Ishikawa (cell line): Measurements from ENCODE around the gene DOCK7.

Experiments
- EGR1 ChIP-seq: IDR thresholded peaks from 2 replicates; pipeline ENCODE4 v1.6.1; 2012
- EP300 ChIP-seq: IDR thresholded peaks from 2 replicates; pipeline ENCODE4 v1.6.1; 2012; ENCODE audit warnings: borderline replicate concordance
- RAD21 ChIP-seq: IDR thresholded peaks from 2 replicates; pipeline ENCODE4 v1.6.1; 2012; ENCODE audit warnings: low read depth
- REST ChIP-seq: IDR thresholded peaks from 2 replicates; pipeline ENCODE4 v1.6.1; 2012; ENCODE audit warnings: low read depth, mild to moderate bottlenecking
- TEAD4 ChIP-seq: IDR thresholded peaks from 2 replicates; pipeline ENCODE4 v1.6.1; 2012
- YY1 ChIP-seq: IDR thresholded peaks from 2 replicates; pipeline ENCODE4 v1.6.1; 2012; ENCODE audit warnings: low read depth
- ZBTB7A ChIP-seq: IDR thresholded peaks from 2 replicates; pipeline ENCODE4 v1.6.1; 2012; ENCODE audit warnings: low read depth
- TF ChIP-seq, protein P1 (sequence below): IDR thresholded peaks from 2 replicates; pipeline ENCODE4 v1.6.1; 2012

GRCh38 chr1:62541048-62541447 is 147.1 kb downstream of the DOCK7 start:
- TF ChIP-seq EP300: no peak
- no peak for TF ChIP-seq REST
- TF ChIP-seq TEAD4: no peak
- no peak for TF ChIP-seq ZBTB7A
- no peak for TF ChIP-seq YY1
- TF ChIP-seq EGR1: no peak
- no peak for TF ChIP-seq RAD21
- TF ChIP-seq, protein P1, sequence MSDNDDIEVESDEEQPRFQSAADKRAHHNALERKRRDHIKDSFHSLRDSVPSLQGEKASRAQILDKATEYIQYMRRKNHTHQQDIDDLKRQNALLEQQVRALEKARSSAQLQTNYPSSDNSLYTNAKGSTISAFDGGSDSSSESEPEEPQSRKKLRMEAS: no peak
